ENCODE results near the gene KCNK2. TPM values are rescaled to one million over a fixed set of nuclear protein-coding genes. Genes with fewer than 3 reads are reported as not detected.

The KCNK2 gene
- total RNA-seq, 4 donors from 2014 or later, result 0.34 to 5.6 (median 3.9) TPM

DNA sequence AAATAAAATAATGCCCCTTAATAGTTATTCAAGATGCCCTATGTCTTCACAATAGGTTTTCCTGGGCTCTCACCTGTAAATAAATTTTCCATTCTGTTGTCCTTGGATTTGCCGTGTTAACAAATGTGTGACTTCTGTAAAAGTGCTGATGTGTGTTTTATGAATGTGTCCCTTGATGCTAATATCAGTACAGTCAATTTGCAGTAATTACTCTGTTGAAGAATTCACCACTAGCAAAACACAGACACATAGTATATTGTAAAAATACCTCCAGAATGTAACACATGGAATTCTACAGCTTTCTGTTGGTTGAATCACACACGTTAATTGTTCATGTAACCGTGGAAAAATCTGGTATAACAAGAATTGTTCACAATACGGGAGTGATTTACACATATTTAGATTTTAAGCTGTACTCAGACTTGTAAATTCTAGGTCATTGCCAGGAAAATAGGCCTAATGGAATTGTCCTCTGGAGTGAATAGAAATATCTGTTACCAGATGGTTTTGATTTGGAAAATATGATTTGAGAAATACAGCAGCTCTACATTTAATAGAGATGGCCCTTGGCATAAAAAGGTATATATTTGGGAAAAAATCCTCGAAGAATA lies 36.7 kb upstream of the KCNK2 start:
- TF ChIP-seq, protein P1, sequence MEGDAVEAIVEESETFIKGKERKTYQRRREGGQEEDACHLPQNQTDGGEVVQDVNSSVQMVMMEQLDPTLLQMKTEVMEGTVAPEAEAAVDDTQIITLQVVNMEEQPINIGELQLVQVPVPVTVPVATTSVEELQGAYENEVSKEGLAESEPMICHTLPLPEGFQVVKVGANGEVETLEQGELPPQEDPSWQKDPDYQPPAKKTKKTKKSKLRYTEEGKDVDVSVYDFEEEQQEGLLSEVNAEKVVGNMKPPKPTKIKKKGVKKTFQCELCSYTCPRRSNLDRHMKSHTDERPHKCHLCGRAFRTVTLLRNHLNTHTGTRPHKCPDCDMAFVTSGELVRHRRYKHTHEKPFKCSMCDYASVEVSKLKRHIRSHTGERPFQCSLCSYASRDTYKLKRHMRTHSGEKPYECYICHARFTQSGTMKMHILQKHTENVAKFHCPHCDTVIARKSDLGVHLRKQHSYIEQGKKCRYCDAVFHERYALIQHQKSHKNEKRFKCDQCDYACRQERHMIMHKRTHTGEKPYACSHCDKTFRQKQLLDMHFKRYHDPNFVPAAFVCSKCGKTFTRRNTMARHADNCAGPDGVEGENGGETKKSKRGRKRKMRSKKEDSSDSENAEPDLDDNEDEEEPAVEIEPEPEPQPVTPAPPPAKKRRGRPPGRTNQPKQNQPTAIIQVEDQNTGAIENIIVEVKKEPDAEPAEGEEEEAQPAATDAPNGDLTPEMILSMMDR (IDR thresholded peaks at IDR 0.05), result no peak
- TF ChIP-seq POLR2A (IDR thresholded peaks at IDR 0.05), result no peak
- no peak for DNase-seq (ENCODE audit: low spot score in 2 of 2)

DNA sequence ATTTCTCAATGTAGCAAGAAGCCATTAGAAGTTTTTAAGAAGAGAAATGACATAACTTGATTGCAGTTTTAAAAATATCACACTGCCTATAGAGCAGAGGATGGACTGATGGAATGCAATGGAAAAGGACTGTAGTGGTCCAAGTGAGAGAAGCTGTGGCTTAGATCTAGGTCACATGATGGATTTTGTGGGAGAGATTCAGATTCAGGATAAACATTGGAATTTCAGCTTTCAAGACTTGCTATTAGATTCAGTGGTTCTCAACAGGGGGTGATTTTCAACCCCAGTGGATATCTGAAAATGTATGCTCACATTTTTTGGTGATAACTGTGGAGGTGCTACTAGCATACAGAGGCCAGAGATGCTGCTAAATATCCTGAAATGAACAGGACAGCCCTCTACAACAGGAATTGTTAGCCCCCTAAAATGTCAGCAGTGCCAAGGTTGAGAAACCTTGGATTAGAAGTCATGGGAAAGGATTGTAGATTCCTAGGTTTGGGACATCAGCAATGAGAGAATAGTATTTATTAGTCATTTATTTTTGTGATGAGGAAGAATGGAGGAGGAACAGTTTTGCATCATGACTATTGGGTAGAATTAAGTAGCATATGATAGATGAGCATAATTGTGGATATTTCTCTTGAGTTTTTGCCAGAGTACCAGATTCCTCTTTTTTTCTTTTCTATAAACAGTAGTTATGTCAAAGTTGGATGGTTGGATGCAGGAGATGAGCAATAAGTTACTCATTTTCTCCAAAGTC lies 30.1 kb upstream of the KCNK2 start:
- intact Hi-C loops (cut with DNase I; ENCODE audit: low total_unique reads), result no loop called here
- no peak for TF ChIP-seq POLR2A (IDR thresholded peaks at IDR 0.05)
- TF ChIP-seq, protein P1 (IDR thresholded peaks at IDR 0.05), result no peak
- H3K4me3 ChIP-seq (ENCODE audit: low read depth, poor library complexity, severe bottlenecking), result no peak overlapping the region
- DNase-seq (ENCODE audit: low spot score in 2 of 2), result no peak

More for the DNA sequence above, 36.7 kb upstream of the KCNK2 start:
- WGBS, 2 donors, result 38 to 58% methylated on average over 5 of the region's 5 CpGs
- no peak overlapping the region for H3K4me3 ChIP-seq (ENCODE audit: low read depth, poor library complexity, severe bottlenecking)
- intact Hi-C loops (cut with DNase I; ENCODE audit: low total_unique reads), result no loop called here

DNA sequence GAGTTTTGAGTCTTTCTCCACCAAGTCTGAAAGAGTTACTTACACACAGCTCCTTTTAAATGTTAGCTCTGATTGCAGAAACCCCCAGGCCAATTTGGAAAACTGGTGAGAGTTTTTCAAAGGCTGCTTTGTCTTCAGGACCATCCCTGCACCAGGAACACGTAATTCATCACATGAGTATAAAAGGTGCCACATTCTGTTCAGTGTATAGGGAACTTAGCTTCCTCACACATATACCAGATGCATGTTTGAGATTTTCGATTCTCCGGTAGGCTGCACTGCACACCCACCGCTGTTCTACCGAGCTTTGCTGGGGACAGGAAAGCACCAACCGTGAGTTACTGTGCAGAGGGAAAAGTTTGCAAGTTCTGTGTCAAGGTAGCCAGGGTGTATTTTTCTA lies 28.3 kb upstream of the KCNK2 start:
- WGBS, 2 donors, result 71 to 84% methylated on average over 6 of the region's 6 CpGs
- no peak for TF ChIP-seq POLR2A (IDR thresholded peaks at IDR 0.05)
- TF ChIP-seq, protein P1 (IDR thresholded peaks at IDR 0.05), result no peak
- intact Hi-C loops (cut with DNase I; ENCODE audit: low total_unique reads), result no loop called here
- H3K4me3 ChIP-seq (ENCODE audit: low read depth, poor library complexity, severe bottlenecking), result no peak overlapping the region
- no peak for DNase-seq (ENCODE audit: low spot score in 2 of 2)

DNA sequence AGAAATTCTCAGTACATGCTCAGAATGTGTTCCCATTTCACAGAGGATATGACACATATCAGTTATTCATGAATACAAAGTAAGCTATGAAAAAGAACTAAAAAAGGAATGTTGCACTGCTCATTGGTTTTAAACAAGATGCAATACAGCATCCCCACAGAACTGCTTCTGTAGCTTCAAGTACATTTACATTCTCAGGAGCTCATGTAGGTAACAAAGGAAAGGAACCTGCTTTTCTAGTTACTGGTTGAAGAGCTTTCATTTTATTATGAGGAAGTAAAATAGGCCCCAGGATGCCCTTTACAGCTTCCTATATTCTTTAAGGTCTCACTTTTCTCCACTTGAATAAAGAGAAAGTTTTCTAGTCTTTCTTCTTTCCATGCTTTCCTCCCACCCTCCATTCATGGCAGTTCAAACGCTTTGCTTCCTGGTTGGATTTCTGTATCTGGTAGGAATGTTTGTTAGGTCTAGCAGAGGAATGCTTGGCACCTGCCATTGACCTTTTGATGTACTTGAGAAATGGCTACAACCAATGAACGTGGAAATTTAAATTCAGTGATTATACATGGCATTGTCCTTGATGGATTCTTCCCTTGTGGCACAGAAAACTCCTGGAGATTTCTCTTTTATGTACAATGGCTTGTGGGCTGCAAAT lies 27.1 kb upstream of the KCNK2 start:
- DNase-seq (ENCODE audit: low spot score in 2 of 2), result no peak
- 68 to 73% methylated on average over 2 of the region's 2 CpGs for WGBS, 2 donors
- intact Hi-C loops (cut with DNase I; ENCODE audit: low total_unique reads), result no loop called here
- no peak overlapping the region for H3K4me3 ChIP-seq (ENCODE audit: low read depth, poor library complexity, severe bottlenecking)
- TF ChIP-seq, protein P1 (IDR thresholded peaks at IDR 0.05), result no peak
- no peak for TF ChIP-seq POLR2A (IDR thresholded peaks at IDR 0.05)

DNA sequence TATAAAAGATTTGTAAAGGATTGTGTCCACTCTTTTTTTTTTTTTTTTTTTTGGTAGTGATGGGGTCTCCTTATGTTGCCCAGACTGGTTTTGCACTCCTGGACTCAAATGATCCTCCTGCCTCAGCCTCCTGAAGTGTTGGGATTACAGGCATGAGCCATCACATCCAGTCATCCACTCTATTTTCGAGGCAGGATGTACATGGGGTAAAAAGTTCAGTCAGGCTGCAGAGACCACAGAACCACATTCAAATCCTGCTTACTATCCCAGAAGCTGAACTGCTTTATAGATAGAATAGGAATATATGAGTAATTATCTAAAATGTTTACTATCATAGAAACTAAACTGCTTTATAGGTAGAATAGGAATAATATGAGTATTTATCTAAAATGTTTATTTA lies 26.0 kb upstream of the KCNK2 start:
- no peak overlapping the region for H3K4me3 ChIP-seq (ENCODE audit: low read depth, poor library complexity, severe bottlenecking)
- intact Hi-C loops (cut with DNase I; ENCODE audit: low total_unique reads), result no loop called here
- no peak for DNase-seq (ENCODE audit: low spot score in 2 of 2)
- no peak for TF ChIP-seq POLR2A (IDR thresholded peaks at IDR 0.05)
- TF ChIP-seq, protein P1 (IDR thresholded peaks at IDR 0.05), result no peak
- WGBS, 2 donors, result 57 to 65% methylated on average over 1 of the region's 1 CpG

All from lower leg skin (tissue), 4 donors.